HT1080 (cell line): Measurements from ENCODE around the gene ATPAF1. TPM values are rescaled to one million over a fixed set of nuclear protein-coding genes. Genes with fewer than 3 reads are reported as not detected.
A peak's percentile ranks its signal among the peaks of the same experiment; 100 is the strongest.
"Not testable (repeated sequence)": the region's sequence is repeated elsewhere in the genome, so short reads cannot be mapped to it uniquely, and the experiment has no call there.

Experiments used
- DNase-seq: peaks from one replicate; pipeline ENCODE4 v3.0.0-alpha.2; 2015; ENCODE audit warnings: low read depth
- total RNA-seq: library from RNA; depleted of rRNA; stranded (reverse); fragments of >200 nt; shearing (Covaris generic); gene quantifications from 2 replicates; pipeline ENCODE4 v1.2.3, GENCODE V29; 2014

Gene ATPAF1
- total RNA-seq, 1 experiment from 2014 or later, result 58.5 TPM

DNA sequence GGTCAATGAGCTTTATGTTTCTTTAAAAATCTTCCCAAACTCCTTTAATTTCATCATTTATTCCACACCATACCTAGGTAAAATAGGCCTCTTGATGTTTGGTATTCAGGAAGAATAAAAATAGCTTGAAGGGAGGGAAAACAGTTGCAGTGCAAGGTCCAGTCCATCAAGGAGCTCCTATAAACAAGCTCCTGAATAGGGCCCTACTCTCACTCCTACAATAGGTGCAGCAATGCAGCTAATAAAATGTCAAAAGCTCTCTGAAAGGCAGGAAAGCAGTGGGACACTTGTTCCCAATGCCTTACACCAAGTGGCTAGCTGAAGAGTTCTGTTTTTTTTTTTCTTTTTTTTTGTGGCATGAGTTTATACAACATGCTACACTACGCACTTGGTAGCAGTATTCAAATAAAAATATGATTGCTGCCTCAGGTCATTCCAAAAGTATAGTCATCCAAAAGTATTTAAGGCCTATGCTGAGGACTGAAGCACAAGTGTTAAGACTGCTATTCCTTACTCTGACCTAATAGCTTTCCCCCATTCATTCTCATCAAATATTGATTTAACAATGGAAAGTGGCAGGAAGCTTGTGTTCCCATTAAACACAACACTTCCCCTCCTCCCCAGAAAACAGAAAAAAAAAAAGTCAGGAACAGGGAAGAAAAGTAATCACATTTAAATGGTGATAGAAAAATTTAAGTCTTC, 13.3 kb upstream of the ATPAF1 start:
- DNase-seq, result no peak

DNA sequence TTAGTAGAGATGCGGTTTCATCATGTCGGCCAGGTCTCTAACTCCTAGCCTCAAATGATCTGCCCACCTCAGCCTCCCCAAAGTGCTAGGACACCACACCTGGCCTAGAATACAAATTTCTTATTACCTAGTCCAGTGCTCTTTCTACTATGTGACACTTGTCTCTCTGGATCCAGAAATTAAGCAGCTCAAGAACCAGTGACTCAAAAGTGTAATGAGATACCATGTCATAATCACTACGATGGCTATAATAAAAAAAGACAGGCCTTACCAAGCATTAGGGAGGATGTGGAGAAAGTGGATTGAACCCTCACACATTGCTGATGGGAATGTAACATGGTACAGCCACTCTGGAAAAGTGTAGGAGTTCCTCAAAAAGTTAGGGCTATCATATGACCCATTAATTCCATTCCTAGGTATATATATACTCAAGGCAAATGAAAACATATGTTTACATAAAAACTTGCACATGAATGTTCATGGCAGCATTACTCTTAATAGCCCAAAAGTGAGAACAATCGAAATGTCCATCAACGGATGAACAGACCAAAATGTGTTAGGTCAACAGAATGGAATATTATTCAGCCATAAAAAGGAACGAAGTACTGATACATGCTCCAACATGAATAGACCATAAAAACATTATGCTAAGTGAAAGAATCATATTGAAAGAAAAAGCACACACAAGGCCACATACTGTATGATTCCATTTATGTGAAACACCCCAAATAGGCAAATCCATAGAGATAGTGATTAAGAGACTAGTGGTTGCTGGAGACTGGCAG, 11.8 kb upstream of the ATPAF1 start:
- DNase-seq, result no peak

DNA sequence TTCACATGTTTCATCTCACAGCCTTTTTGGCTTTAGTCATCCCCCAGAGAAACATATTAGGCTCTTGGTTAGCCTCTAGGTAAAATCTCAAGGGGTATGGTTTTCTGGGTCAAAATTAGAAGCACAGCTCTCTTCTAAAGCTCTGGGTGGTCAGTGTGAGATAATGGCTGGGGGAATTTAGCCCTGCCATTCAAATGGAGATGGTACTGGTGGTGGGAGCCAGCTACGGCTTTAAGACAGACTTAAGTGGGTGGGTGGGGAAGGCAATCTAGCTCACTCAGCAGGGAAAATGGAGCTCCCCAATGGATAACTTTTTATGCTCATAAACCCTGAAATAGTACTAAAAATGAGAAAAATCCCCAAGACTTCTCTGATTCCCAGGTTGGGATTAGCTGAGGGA, 9.2 kb upstream of the ATPAF1 start:
- DNase-seq, result no peak

DNA sequence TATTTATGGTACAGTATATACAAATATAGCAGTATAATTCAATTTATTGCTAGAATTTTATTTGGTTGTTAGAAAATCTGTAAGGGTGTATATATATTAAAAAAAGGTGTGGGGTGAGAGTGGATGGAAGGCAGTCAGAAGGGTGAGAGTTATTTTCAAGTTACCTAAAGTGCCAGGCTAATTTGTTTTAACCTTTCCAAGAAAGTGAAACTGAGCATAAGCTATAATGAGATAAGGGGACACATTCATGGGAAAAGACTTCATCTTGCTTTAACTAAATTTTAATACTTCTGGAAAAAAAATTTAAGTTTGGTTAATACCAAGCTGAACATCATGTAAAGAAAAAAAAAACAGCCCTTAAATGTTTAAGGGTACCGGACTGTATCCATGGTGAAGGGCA, 8.4 kb upstream of the ATPAF1 start:
- no peak for DNase-seq

DNA sequence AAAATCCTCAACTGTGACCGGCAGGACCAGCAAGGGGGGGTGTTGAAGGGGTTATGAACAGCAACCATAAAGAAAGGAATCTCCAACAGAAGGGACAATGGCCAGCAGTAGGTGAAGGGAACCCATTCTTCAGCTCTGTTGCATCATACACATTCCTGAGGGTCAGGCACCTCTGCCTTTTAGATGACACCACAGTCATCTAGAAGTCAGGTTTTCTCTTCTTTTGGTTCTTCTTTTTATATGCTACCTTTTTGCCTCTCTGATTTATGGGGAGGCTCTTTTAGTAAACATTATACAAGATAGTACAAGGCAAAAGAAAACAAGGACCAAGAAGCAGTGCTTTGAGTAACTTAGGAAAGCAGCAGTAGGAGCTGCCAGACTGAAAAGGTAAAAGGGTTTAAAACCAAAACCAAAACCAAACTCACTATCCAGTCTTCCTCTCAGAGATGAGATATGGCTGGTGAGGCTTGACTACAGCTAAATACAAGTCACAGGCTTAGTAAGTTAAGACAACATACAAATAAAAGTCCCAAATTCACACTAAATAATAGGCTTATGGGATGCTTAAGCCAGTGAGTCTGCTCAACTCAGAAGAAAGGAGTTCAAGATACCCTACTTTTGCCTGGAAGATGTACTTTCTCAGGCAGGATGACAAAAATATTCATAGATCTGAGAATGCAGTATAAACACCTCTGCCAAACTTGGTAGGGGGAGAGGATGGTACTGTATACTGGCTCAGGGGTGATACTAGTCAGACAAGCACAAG, 7.6 kb upstream of the ATPAF1 start:
- DNase-seq, result no peak

GRCh38 chr1:46673749-46674182, 5.6 kb upstream of the ATPAF1 start:
- peak; percentile 53 for DNase-seq

DNA sequence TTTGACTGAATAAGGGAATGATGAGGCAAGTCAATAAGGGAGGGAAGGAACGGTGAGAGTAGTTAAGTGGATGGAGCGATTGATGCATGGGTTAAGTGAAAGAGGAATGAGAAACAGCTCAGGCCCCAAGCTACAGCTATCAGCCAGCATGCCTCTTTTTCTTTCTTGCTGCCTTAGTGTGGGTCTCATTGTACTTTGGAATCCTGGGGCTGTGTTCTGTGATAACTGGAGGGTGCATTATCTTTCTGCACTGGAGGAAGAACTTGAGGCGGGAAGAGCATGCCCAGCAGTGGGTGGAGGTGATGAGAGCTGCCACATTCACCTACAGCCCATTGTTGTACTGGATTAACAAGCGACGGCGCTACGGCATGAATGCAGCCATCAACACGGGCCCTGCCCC, 4.5 kb upstream of the ATPAF1 start:
- DNase-seq, result no peak

GRCh38 chr1:46671554-46671953, 3.4 kb upstream of the ATPAF1 start, which contains the start of gene TEX38:
Gene TEX38 (plus strand): TSS chr1:46671854. CDS start chr1:46671935, 81 bp downstream.
- no peak for DNase-seq

DNA sequence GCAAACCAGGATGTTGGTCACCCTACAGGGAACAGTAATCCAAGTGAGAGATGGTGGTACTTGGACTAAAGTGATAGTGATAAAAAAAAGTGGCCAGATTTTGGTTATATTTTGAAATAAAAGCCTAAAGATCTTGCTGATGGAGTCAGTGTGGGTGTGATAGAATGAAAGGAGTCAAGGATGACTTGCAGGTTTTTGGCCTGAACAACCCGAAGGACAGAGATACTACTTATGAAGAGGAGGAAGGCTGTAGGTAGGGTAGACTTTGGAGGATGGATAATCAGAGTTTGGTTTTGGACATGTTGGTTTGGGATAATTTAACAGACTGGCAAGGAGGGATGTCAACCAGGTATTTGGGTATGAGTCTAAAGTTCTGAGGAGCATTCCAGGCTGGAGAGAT, 2.0 kb upstream of the ATPAF1 start:
- DNase-seq, result no peak

DNA sequence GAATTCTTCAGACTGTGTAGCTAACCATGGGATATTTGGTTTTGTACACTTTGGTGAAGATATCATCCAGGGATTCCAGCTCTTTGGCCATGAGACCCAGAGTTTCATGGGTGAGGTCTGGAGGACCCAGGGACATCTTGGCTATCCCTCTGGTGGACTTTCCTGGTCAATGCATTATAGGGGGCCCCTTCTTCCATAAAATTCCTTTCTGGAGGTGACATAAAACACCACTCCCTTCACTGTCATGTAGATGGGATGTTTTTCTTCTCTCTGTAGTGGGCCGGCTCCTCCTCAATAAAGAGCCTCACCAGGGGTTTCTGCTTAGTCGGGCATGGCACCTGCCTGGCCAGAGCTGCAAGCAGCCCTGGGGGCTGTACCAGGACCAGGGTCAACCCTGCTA, 2.2 kb downstream of the ATPAF1 start:
- no peak for DNase-seq

DNA sequence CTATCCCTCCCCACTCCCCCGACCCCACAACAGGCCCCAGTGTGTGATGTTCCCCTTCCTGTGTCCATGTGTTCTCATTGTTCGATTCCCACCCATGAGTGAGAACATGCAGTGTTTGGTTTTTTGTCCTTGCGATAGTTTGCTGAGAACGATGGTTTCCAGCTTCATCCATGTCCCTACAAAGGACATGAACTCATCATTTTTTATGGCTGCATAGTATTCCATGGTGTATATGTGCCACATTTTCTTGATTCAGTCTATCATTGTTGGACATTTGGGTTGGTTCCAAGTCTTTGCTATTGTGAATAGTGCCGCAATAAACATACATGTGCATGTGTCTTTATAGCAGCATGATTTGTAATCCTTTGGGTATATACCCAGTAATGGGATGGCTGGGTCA, 5.2 kb downstream of the ATPAF1 start:
- not testable (repeated sequence) for DNase-seq

DNA sequence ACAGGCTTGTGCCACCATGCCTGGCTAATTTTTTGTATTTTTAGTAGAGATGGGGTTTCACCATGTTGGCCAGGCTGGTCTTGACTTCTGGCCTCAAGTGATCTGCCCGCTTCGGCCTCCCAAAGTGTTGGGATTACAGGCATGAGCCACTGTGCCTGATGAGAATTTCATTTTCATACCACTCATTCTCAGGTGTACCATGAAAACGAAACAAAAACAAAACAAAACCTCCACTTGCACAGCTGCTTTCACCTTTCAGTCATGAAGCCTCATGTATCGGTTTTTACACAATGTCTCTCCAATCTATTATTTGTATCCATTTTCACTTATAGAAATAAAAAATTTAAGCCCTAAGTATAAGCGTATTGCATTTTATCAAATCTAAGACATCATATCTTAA, 8.0 kb downstream of the ATPAF1 start:
- not testable (repeated sequence) for DNase-seq

- DNase-seq, result no peak
Measured at GRCh38 chr1:46659307-46659870, 8.8 kb downstream of the ATPAF1 start.

- DNase-seq, result no peak
Measured at GRCh38 chr1:46657775-46658174, 10.4 kb downstream of the ATPAF1 start.

- no peak for DNase-seq
Measured at GRCh38 chr1:46656643-46657042, 11.5 kb downstream of the ATPAF1 start.

DNA sequence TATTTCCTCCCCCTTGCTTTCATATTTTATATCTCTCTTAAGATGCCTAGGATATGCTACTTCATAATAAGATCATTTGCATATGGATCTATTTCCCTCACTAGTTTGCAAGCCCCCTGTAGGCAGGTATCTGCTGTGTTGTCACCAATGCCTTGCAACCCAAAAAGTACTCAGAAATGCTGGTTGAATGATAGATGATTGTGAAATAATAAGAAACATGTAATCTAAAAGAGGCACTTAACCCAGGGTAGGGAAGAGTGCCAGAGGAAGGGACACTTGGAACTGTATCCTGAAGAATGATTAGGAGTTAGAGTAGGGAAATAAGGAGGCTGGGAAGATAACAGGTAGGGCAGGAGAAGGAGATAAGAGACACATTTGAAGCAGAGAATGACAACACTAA, 12.3 kb downstream of the ATPAF1 start:
- DNase-seq, result no peak

GRCh38 chr1:46654698-46655097, 13.5 kb downstream of the ATPAF1 start:
- DNase-seq, result not testable (repeated sequence)

DNA sequence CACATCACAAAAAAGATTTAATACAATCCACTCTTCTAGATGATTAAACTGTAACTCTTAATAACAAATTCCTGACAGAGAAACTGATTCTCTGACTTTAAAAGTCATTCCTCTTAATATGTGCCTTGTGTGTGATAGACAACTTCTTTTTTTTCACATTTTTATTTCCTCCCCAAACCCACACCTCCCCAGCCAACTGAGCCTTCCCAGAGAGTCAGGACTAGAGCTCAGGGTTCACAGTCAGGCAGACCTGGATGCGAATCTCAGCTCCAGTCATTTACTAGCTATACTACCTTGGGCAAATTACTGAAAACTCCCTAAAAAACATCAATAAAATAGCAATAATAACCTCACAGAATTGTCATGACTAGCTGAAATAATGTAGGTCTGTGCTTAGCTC, 14.2 kb downstream of the ATPAF1 start:
- no peak for DNase-seq

GRCh38 chr1:46653405-46653958, 14.7 kb downstream of the ATPAF1 start:
- DNase-seq, result no peak

DNA sequence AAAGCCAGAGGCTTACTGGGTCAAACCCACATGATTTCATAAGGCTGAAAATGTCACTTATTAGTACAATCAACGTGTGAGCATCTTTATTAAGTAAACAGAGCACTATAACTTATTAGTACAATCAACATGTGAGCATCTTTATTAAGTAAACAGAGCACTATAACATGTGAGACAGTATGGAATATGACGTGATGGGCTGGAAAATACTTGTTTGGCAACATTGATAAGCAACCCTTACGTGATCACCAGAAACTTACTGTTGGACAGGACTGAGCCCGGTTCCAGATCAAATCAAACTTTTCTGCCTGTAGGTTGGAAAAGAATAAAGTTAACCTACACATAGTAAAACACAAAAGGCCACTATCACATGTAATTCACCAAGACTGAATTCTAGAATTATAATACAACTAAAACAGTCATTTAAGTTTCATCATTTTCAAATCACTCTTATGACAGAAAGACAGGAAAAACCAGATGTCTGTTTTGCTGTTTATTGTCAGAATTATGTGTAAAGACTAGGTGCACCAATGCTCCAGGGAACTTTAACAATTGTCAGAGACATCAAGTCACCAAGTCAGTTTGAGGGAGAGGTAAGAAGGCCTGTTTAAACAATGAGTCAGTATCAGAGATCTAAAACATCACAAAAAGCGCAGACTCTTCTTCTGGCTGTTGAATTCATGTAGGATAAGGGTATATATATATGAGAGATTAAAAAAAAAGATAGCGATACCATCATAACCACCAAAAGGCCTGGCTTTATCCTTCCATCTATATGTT, 15.7 kb downstream of the ATPAF1 start:
- no peak for DNase-seq

GRCh38 chr1:46651152-46651551, 17.0 kb downstream of the ATPAF1 start:
- DNase-seq, result not testable (repeated sequence)
